ENCODE data around the gene H2AZ2.
A peak's percentile ranks its signal among the peaks of the same experiment; 100 is the strongest.
"Not testable (repeated sequence)": the region's sequence is repeated elsewhere in the genome, so short reads cannot be mapped to it uniquely, and the experiment has no call there.

Gene H2AZ2

DNA sequence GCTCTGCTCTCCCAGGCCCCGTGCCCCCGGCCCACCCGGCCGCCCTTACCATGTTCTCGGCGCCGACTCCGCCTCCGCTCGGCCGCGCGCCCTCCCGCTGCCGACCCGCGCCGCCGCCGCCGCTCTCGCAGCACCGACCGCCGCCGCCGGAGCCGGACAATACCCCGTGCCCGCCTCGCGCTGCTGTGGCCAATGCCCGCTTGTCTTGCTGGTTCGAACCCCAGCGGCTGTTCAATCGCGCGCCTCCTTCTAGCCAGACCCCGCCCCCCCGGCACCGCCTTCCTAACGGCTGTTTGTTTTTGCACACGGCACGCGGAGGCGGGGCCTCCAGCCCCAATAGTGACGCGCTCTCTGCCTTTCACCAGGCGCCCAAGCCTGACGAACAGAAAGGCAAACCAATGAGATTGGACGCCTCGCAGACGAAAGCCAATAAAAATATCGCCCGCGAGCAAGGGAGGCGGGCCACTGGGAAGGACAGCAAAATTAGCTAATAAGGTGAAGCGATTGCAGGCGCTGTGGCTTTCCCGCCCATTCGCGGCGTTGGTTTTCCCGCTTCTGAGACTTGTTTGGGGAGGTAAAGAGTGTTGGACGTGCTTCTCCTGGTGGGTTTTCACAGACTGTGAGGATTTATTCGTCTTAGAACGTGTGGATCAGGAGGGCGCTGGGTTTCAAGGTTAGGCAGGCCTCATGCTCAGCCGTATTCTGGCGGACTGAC is at the start of gene H2AZ2:
Gene H2AZ2, minus strand, starts transcription at position 168 of the 715 bp plus-strand sequence. Its CDS starts 116 bp downstream, at position 52.
- DNase-seq (ENCODE audit: low spot score), result peak; percentile 100

DNA sequence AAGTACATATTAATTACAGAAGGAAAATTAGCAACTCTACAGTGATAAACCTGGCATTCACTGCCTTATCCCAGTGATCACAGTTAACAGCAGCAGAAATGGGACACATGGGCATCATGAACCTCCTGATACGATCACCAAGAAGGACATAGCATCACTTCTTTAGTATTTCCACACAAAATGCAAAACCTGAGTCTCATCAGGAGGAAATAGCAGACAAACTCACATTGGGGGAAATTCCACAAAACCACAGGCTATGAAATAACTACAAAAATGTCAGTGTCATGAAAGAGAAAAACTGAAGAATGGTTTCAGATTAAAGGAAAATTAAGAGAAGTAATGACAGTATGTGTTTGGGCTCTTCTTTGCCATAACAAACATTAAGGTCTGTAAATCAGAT is 49.4 kb upstream of the H2AZ2 start:
- no peak for DNase-seq (ENCODE audit: low spot score)

DNA sequence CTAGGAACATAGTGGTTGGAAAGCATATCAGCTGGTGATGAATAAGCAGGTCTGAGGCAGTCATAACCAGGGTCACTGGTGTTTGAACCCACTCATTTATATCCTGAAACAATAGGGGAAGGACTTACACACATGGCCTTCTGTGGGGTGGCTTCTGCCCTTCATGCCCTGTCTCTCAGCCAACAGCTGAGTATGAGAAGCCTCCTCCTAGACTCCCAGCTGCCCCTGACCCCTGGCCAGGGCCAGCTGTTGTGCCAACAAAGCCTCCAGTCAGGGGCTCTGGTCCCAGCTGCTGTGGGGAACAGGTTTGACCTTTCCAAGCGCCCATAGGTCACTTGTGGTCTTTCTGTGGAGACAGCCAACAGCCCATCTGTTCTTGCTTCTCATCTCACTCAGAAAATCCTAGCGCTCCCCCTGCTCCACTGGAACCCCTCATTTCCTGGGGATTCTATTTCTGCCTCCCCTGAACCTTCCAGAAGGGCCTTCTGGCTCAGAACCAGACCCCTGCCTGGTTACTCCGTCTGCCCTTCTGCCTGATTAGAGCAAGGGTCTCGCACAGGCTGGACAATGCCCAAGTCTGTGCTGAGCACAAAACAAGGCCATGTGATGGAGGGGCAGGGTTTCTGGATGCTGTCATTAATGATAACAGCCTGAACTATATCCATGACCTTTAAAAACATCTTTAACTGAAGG is 47.1 kb upstream of the H2AZ2 start:
- DNase-seq (ENCODE audit: low spot score), result no peak

DNA sequence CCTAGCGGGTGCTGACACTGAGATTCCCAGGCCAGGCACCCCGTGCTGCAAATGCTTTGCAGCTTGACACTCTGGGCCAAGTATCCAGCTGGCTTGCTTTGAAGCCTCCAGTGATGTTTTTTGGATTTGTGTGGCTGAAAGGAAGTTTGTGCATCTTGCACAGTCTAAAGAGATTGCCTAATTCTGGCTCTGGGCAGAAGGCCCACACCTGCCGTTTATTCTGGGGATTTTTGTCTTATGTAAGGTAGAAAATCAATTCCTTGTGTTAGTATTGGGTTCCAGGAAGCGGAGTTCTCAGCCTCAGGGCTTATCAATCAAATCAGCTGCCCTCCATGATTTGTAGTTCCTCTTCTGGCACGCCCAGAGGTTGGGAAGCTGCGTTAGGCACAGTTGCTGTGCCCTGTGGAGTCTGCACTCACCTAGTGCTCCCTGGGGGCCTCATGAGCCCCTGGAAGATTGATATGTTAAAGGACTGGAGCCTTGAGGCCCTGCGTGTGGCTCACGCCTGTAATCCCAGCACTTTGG is 45.9 kb upstream of the H2AZ2 start:
- no peak for DNase-seq (ENCODE audit: low spot score)

DNA sequence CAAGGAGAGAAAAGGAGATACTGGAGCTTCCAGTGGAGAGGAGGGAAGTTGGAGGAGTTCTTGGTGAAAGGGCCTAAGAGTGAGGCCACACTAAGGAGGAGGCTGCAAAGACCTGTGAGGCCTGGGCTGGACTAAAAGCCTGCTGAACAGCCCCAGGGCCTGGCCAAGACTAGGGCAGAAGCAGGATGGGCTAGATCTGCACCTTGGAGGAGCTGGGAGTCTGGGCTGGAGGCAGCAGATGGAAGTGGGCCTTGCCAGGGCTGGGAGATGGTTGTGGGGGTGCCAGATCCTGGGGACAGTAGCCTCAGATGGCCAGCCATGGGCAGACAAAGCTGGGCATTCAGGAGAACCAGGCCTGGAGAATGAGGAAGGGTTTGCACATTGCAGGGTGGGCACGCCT is 43.9 kb upstream of the H2AZ2 start:
- no peak for DNase-seq (ENCODE audit: low spot score)

DNA sequence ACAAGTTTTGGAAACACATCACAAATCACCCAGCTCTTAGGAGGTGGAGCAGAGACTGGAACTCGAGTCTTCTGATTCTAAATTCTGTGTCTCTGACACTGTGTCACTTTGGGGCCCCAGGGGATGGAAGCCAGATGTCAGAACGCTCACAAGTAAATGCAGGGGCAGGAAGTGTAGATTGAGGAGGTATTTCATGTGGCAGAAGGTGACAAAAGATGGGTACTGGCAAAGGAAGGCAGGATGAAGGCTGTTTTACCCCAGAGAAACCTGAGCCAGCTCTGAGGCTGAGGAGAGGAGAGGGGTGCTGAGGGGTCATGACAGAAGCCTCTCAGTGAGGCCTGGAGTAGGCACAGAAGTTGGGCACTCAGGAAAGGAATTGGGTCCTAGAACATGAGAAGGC is 43.5 kb upstream of the H2AZ2 start:
- DNase-seq (ENCODE audit: low spot score), result no peak

DNA sequence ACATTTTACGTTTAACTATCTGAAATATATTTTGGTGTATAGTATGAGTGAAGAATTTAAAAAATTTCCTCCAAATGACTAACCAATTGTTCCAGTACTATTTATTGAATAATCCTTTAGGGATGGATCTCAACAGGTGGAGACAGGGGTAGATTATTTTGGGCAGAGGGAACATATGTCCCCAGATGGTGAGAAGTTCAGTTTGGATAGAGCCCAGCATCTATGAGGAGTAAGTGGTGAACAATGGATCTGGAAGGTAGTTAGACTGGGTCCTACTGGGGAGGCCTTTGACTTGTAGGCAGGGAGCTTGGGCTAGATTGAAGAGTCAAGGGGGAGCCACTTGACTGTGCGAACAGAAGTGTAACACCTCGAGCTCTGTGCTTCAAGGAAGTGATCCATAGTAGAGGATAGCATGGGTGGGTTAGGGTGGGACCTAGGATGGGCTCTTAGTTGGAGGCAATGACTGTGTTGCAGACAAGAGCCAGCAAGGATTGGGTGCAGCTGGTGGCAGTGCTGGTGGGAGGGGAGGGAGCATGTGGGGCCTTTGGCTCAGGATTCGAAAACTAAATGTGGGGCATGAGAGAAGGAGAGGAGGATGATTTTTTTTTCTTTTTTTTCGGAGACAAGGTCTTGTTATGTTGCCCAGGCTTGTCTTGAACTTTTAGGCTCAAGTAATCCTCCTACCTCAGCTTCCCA is 41.3 kb upstream of the H2AZ2 start:
- DNase-seq (ENCODE audit: low spot score), result no peak

DNA sequence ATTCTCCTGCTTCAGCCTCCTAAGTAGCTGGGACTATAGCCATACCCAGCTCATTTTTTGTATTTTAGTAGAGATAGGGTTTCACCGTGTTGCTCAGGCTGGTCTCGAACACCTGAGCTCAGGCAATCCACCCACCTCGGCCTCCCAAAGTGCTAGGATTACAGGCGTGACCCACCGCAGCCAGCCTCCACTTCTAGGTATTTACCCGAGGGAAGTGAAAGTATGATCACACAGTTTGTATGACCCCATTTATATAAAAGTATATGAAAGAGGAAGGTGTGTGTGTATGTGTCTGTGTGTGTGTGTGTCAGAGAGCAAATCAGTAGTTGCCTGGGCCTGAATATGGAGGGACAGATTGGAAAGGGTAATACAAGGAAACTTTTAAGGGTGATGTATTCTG is 39.4 kb upstream of the H2AZ2 start:
- DNase-seq (ENCODE audit: low spot score), result peak; percentile 65

DNA sequence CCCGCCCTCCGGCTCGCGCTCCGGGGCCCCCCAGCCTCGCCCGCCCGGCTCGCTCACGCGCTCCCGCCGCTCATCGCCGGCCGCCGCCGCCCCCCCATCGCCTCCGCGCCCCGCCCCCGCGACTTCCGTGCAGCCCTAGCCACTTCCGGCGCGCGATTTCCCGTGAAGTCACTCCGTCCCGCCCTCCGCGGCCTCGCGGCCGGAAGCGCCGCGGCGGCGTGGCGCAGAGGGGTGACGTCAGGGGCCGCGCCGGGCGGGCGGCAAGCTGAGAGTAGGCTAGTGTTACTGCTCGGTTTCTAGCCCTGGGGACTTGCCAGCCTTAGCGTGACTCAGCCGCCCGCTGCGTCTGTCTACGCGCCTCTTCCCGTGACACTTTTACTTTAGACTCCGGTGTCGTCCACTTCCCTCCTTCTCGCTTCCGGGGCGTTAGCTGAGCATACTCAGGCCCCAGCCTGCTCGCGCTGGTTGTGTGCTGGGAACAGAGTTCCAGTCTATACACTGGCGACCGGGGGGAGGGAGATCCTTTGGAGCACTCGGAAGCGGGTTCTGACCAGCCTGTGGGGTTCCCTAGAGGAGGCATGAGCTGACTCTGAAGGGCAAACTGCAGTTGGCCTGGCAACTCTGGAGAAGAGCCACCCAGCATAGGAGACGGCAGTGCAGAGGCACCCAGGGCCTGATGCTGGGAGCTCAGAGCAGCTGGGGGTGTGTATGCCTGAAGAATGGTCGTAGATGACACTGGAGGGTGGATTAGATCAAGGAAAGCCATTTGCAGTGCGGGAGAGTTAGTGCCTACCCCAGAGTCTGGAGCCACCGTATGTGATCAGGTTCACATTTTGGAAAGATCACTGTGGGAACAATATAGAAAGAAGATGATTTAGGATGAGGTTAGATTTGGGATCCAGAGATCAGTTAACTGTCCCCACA is 37.8 kb upstream of the H2AZ2 start, which contains the start of gene PURB:
Gene PURB, minus strand, starts transcription at position 137 of the 924 bp plus-strand sequence. CDS start 182 bp downstream, outside the sequence.
- peak; percentile 99 for DNase-seq (ENCODE audit: low spot score)

DNA sequence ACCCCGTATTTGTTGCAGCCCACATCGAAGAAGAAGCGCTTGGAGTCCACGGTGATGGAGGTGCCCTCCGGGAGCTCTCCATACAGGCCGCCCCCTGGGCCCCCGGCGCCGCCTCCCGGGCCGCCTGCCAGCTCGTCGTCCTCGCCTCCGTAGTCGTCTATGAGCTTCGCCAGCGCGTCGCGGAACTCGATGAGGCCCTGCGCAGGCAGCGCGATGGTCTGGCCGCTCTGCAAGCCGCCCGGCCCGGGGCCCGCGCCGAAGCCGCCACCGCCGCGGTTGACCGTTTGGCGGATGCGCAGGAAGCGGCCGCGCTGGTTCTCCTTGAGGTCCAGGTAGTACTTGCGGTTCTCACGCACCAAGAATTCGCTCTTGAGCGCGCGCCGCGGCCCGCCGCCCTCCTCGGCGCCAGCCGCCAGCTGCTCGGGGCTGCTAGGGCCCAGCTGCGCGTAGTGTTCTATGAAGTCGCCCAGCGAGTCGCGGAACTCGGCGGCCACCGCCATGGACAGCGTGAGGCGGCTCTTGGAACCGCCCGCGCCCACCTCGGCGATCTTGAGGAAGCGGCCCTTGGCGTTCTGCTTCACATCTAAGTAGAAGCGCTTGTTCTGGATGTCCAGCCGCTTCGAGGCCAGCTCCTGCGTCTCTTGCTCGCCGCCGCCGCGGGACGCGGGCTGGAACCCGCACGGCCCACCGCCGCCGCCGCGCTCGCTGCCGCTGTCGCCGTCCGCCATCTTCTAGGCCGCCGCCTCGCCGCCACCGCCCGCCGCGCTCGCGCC is 36.9 kb upstream of the H2AZ2 start:
- DNase-seq (ENCODE audit: low spot score), result peak; percentile 70

DNA sequence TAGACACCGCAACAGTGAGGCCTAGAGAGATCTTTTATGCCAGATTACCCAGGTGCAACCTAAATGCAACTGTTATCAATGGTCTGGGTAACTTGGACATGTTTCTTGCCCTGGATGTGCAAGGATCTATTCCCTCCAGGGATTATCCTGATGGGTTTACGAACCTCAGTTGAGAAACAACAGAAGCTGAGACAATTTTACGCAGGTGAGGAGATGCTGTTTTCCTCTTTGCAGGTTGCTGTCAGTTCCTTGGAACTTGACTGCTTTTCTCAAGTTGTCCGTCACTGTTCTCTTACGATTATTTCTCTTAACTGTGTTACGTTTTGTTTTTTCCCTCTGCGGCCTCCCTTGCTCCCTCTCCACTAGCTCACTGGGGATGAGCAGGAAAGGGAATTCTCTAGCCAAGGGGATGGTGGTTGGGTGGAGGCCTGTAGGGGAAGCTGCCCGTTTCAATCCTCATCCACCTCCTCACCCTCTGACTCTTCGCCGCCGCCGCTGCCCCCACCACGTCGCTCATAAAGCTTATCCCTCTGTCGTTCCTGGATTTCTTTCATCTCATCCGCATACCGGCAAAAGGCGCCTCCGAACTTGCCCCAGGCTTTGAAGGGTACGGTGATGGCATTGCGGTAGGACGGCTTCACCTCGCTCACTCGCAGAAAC is 36.2 kb upstream of the H2AZ2 start:
- no peak for DNase-seq (ENCODE audit: low spot score)

DNA sequence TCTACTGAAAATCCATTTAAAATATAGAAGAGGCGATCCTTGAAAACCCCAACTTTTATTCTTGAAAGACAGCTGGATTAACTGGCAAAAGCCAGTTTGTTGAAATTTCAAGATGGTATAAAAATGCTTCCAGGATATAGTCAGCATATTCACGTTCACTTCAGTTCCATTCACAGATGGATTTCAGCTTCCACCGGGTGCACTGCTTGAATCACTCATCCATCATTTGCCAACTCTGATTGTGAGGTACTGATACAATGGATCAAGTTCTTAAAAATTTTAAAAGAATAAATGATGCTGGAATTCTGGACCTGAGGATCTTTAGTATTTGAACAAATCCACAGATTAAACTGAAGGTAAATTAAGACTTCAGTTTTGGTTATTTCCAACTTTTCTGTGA is 35.0 kb upstream of the H2AZ2 start:
- no peak for DNase-seq (ENCODE audit: low spot score)

DNA sequence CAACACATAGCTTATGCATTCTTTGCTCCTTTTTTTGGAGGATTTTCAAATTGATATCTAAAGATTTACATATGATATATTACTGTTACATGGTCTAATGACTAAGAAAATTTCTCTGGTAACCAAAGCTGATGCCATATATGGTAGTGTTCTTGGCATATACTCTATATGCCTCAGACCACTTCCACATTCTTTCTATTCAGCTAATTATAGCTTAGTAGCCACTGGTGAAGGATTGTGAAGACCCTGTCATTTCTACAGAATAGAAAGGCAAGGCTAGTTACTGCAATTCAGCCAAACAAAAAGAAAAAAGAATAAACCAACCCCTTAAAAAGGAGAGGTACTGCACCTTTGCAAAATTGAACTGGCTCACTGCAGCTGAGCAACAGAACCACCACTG is 33.7 kb upstream of the H2AZ2 start:
- peak; percentile 39 for DNase-seq (ENCODE audit: low spot score)

DNA sequence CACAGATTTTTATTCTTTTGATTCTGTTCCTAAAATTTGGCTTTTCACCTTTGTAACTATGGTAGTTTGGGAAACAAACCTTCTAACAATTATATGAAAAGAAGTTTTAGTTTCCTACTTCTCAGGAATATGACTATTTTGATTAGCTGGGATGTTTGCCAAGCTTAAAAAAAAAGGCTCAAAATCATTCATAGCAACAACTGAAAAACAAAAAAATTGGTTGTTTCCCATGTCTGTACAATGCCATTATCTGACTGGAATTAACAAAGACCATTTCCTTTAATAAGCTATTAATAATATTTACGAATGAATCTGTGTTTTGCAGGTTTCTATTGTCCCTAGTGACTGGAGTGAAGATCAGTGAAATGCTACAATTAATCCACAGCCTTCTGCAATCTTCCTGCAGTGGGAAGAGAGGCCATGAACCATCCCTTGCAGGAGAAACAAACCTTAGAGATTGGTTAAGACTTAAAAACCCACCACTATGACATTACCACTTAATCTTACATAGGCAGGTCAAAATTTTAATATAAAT is 33.2 kb upstream of the H2AZ2 start:
- DNase-seq (ENCODE audit: low spot score), result no peak

DNA sequence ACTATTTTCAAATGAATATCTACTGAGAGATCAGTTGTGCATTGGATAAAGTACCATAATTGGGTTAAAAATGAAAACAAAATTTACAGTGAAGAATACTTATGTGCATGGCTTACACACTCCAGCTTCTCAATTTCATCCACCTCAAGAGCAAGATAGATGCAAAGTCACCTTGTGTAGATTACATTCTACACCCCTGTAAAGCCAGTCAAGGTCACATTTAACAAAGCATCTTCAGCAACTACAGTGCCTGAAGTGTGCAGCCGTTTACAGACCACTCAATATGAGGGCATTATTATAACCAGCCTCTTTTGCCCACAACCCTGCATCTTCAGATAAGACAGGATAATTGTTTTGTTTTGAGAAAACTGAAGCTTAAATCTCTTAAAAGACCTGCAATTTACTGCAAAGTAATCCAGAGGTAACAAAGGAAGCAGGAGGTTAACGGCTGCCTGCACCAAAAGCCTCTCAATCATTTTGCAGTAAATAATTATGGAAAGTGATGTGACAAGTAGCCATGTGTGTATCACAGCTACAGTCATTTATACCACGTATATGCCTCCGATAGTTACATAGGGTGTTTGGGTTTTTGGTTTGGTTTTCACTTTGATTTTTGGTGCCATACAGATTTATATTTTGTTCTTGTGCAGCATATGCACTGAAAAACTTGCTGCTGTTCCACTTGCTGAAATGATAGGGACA is 32.6 kb upstream of the H2AZ2 start:
- peak; percentile 17 for DNase-seq (ENCODE audit: low spot score)

DNA sequence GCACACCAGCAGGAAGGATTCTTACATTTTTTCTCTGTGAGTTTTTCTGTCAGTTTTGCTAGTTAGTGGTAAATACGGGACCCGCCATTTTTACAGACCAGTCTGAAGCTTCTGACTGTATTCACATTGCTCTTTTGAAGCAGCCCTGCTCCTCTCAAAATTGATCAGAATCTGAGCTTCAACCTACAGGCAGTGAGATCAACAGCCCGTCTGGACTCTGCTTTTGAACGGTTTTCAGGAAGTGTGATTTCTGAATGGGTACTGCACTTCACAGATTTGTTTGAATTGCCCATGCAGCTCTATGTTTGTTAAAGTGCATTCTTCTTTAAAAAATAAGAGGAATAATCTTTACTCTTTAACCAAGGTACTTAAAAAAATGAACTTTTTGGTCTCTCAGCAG is 28.5 kb upstream of the H2AZ2 start:
- peak; percentile 40 for DNase-seq (ENCODE audit: low spot score)

DNA sequence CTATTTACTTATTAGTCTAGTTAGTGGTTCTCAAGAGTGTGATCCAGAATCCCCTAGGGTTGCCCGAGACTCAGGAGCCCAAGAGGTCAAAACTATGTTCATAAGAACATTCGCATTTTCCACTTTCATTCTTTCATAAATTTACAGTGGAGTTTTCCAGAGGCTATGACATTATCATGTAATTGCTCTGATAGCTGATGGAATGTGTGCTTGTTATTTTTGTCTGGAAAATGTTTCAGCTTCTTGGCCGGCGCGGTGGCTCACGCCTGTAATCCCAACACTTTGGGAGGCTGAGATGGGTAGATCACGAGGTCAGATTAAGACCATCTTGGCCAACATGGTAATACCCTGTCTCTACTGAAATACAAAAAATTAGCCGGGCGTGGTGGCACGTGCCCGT is 27.4 kb upstream of the H2AZ2 start:
- DNase-seq (ENCODE audit: low spot score), result no peak

DNA sequence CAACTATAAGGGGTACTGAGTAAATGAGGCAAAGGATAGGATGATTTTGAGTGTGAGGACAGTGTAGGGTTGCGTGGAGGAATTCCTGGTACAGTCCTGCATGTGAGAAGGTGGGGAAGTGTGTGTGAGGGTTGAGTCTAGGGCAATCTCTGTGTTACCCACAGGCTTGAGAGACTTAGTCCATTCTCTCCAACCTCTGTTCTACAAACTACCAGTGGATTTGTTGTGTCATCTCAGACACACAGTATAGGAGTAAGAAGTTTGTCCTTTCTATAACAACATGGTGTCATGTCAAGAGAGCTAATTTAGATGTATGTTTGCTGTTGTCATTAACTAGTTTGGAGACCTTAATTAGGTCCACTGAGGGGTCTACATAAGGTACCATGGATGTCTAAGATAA is 24.9 kb upstream of the H2AZ2 start:
- no peak for DNase-seq (ENCODE audit: low spot score)

DNA sequence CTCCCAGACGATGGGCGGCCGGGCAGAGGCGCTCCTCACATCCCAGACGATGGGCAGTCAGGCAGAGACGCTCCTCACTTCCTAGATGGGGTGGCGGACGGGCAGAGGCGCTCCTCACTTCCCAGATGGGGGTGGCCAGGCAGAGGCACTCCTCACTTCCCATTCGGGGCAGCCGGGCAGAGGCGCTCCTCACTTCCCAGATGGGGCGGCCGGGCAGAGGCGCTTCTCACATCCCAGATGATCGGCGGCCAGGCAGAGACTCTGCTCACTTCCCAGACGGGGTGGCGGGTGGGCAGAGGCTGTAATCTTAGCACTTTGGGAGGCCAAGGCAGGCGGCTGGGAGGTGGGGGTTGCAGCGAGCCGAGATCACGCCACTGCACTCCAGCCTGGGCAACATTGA is 24.0 kb upstream of the H2AZ2 start:
- DNase-seq (ENCODE audit: low spot score), result not testable (repeated sequence)

Data from NAMALWA (cell line).